Breast epithelium (tissue), 4 donors: ENCODE measurements around the gene ZNF22. TPM values are rescaled to one million over a fixed set of nuclear protein-coding genes. Genes with fewer than 3 reads are reported as not detected.
A peak's percentile ranks its signal among the peaks of the same experiment; 100 is the strongest.

ENCODE experiments used
- DNase-seq, 2 donors: peaks; one replicate each; pipeline ENCODE4 v3.0.0-alpha.2; 2019; ENCODE audit warnings: low spot score in 2 of 2
- H3K27ac ChIP-seq, 2 donors: fragments of 200-600 bp; sonication (generic) in 1 of 2; one replicate each; pipeline ENCODE4 v1.5.1; 2016 to 2019; ENCODE audit warnings: mild to moderate bottlenecking in 1 of 2
- H3K27me3 ChIP-seq, 2 donors: fragments of 200-600 bp; sonication (generic) in 1 of 2; one replicate each; pipeline versions ENCODE4 v1.5.1 to v1.6.0; 2017 to 2019; ENCODE audit warnings: control low read depth in 1 of 2, mild to moderate bottlenecking in 1 of 2
- H3K36me3 ChIP-seq: fragments of 200-600 bp; one replicate; pipeline ENCODE4 v1.5.1; 2019
- H3K4me1 ChIP-seq, 2 donors: fragments of 200-600 bp; sonication (generic); one replicate each; pipeline ENCODE4 v1.5.1; 2016 to 2019; ENCODE audit warnings: control low read depth in 1 of 2
- H3K4me3 ChIP-seq, 3 donors: fragments of 200-600 bp; sonication (generic); 1 replicate in 2 of 3; 2 replicates in 1 of 3; pipeline ENCODE4 v1.5.1; 2016 to 2019; ENCODE audit warnings: mild to moderate bottlenecking in 3 of 3, moderate library complexity in 2 of 3
- H3K9me3 ChIP-seq, 2 donors: fragments of 200-600 bp; sonication (generic) in 1 of 2; one replicate each; pipeline ENCODE4 v1.5.1; 2016 to 2019; ENCODE audit warnings: control low read depth in 1 of 2
- POLR2A ChIP-seq: fragments of 450-650 bp; IDR thresholded peaks from one replicate; pipeline ENCODE4 v1.6.1; 2016; ENCODE audit warnings: antibody characterized with exemption, mild to moderate bottlenecking, moderate library complexity
- POLR2AphosphoS5 ChIP-seq, 3 donors: sonication (generic); formaldehyde crosslinking; IDR thresholded peaks; one replicate each; pipeline ENCODE4 v1.6.1; 2017; ENCODE audit warnings: antibody characterized with exemption in 3 of 3
- intact Hi-C: fragments of 100-400 bp; cut with DNase I; formaldehyde crosslinking; loops from one replicate; pipeline ENCODE4 v1.15.1; 2023; ENCODE audit warnings: low total_unique reads
- total RNA-seq, 3 donors: library from RNA; depleted of rRNA; stranded (reverse); fragments of >200 nt; gene quantifications; one replicate each; pipeline ENCODE4 v1.1.0, GENCODE V29; 2016
- TF ChIP-seq, protein P1 (sequence below), 3 donors: fragments of 450-650 bp; IDR thresholded peaks; one replicate each; pipeline ENCODE4 v1.5.1; 2016 to 2017; ENCODE audit warnings: antibody characterized with exemption in 3 of 3, mild to moderate bottlenecking in 3 of 3, moderate library complexity in 3 of 3

Gene ZNF22
- 10 to 100 TPM; 32.0 to 54.1 (median 34.2) TPM for total RNA-seq

DNA sequence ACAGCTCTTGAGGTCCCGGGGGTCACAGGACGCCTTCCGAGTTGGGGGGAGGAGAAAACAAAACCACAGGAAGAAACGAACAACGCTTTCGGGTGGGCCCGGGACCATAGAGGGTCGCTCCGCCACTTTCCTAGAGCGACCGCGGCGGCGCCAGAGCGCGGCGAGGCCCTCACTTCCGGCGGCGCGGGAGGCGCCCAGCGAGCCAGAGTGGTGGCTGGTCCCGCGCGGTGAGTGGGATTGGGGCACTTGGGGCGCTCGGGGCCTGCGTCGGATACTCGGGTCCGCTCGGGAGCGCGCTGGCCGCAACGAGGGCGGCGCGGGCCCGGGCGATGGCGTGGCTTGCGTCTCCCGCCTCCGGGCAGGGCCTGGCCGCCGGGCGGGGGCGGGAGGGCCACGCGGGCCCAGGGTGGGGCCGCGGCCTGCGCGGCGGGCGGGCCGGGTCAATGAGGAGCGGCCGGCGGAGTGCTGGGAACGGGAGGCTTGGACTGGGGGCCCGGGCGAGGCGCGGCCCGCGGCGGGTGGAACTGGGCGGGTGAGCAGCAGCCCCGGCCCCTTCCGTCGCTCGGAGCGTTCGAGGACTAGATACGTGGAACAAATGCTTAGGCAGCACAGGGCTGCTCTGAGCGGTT, at the start of gene ZNF22:
Gene ZNF22, plus strand, starts transcription at position 172 of the 629 bp plus-strand sequence. CDS start 2,446 bp downstream, outside the sequence.
- no peak for DNase-seq
- Histone ChIP-seq H3K27ac (peak within 1 kb of the TSS; percentile 96 to 99), H3K4me3 (peak within 1 kb of the TSS; percentile 56 to 83 (median 69)), H3K36me3 (no peaks in the 10 kb centered on the region), H3K27me3 (no peaks in the 10 kb centered on the region), H3K4me1 (peaks cover 0 to 4% of the 10 kb centered on the region in 2 donors), H3K9me3 (no peaks in the 10 kb centered on the region)
- TF ChIP-seq POLR2A, result no peak
- peak; percentile 9 to 70 (median 61) for TF ChIP-seq POLR2AphosphoS5 (IDR thresholded peaks at IDR 0.05)
- TF ChIP-seq, protein P1, sequence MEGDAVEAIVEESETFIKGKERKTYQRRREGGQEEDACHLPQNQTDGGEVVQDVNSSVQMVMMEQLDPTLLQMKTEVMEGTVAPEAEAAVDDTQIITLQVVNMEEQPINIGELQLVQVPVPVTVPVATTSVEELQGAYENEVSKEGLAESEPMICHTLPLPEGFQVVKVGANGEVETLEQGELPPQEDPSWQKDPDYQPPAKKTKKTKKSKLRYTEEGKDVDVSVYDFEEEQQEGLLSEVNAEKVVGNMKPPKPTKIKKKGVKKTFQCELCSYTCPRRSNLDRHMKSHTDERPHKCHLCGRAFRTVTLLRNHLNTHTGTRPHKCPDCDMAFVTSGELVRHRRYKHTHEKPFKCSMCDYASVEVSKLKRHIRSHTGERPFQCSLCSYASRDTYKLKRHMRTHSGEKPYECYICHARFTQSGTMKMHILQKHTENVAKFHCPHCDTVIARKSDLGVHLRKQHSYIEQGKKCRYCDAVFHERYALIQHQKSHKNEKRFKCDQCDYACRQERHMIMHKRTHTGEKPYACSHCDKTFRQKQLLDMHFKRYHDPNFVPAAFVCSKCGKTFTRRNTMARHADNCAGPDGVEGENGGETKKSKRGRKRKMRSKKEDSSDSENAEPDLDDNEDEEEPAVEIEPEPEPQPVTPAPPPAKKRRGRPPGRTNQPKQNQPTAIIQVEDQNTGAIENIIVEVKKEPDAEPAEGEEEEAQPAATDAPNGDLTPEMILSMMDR (IDR thresholded peaks at IDR 0.05), result no peak
- intact Hi-C loops, result no loop called here

DNA sequence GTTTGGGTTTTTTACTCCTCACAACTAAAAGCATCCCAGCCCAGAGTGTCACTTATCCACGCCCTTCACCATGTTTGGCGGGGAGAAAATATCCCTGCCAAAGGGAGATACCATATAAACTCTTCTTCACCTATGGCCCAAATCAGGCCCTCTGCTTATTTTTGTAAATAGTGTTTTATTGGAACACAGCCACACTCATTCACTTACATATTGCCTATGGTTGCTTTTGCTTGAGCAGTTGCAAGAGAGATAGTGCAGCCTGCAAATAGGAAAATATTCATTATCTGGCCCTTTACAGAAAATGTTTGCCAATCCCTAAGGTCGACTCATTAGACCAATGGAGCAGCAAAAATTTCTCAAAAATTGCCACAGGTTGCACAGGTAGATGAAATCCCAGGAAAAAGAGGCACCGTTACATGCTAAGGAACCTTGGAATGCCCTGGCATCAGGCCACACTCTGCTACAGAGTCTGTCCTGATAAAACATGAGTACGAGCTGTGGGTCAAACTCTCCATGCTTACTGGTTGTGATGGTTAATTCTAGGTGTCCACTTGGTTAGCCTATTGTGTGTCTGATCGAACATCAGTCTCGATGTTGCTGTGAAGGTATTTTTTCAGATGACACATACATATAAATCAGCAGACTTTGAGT, 49.0 kb upstream of the ZNF22 start:
- Histone ChIP-seq H3K36me3 (no peaks in the 10 kb centered on the region), H3K27ac (no peak overlapping the region), H3K9me3 (no peaks in the 10 kb centered on the region), H3K27me3 (no peaks in the 10 kb centered on the region), H3K4me1 (no peaks in the 10 kb centered on the region), H3K4me3 (no peak overlapping the region)
- TF ChIP-seq POLR2A (no peak), POLR2AphosphoS5 (IDR thresholded peaks at IDR 0.05) (no peak)
- TF ChIP-seq, protein P1 (IDR thresholded peaks at IDR 0.05), result no peak
- intact Hi-C loops, result no loop called here
- no peak for DNase-seq

DNA sequence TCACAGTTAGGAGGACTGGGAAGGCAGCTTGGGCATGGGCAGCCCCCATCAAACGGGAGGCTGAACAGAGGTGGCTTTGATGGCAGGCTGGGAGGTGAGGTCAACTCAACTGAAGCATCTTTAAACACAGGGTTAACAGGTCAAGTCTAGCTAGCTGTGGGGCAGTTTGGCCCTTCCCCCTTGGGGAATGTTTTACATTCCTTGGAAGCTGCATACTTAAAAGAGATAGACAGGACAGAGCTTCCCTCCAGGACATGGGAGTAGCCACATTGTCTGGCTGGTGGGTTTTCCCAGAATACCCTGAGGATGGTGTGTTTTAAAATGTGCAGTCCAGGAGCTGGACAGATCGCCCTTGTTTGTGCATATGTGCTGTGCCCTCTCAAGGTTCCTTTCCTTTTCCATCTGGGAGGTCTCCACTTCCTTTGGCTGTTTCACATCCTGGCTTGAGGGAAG, 47.9 kb upstream of the ZNF22 start:
- H3K9me3 ChIP-seq, result no peaks in the 10 kb centered on the region
- H3K27me3 ChIP-seq, result no peaks in the 10 kb centered on the region
- H3K4me3 ChIP-seq, result no peak overlapping the region
- no peak overlapping the region for H3K27ac ChIP-seq
- H3K4me1 ChIP-seq, result no peaks in the 10 kb centered on the region
- no peak for TF ChIP-seq POLR2AphosphoS5 (IDR thresholded peaks at IDR 0.05)
- TF ChIP-seq, protein P1 (IDR thresholded peaks at IDR 0.05), result no peak
- no peak for TF ChIP-seq POLR2A
- H3K36me3 ChIP-seq, result no peaks in the 10 kb centered on the region
- DNase-seq, result no peak
- intact Hi-C loops, result no loop called here

DNA sequence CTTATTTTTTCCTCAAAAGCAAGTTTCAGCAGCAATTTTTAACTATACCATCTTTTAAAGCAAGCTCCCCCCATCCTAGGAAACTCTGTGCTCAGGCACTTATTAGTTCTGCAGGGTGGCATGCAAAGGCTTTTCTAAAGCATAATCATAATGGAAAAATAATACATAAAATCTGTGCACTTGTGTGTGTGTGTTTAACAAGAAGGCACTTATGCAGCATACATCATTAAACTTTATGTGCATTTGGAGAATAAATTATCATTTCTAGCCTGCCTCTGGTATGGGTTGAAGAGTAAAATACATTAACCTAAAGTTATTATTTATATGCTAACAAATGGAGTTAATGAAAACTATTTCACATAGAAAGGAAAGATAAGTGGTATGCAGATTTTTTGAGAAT, 46.7 kb upstream of the ZNF22 start:
- Histone ChIP-seq H3K4me3 (no peak overlapping the region), H3K9me3 (no peaks in the 10 kb centered on the region), H3K36me3 (no peaks in the 10 kb centered on the region), H3K27me3 (no peaks in the 10 kb centered on the region), H3K27ac (no peak overlapping the region), H3K4me1 (no peaks in the 10 kb centered on the region)
- TF ChIP-seq, protein P1 (IDR thresholded peaks at IDR 0.05), result no peak
- TF ChIP-seq POLR2AphosphoS5 (IDR thresholded peaks at IDR 0.05) (no peak), POLR2A (no peak)
- DNase-seq, result no peak
- intact Hi-C loops, result no loop called here

DNA sequence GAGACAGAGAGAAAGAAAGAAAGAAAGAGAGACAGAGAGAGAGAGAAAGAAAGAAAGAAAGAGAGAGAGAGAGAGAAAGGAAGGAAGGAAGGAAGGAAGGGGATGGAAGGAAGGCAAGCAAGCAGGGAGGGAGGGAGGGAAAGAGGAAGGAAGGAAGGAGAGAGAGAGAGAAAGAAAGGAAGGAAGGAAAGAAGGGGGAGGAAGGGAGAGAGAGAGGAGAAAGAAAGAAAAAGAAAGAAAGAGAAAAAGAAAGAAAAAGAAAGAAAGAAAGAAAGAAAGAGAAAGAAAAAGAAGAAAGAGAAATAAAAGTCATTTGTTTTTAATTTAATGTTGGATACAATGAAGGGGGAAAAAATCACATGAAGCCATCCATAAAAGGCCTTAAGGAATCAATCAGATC, 45.8 kb upstream of the ZNF22 start:
- DNase-seq, result no peak
- no peaks in the 10 kb centered on the region for H3K27me3 ChIP-seq
- H3K4me1 ChIP-seq, result no peaks in the 10 kb centered on the region
- intact Hi-C loops, result no loop called here
- H3K9me3 ChIP-seq, result no peaks in the 10 kb centered on the region
- H3K27ac ChIP-seq, result peak overlapping the region; percentile 45 to 82
- TF ChIP-seq, protein P1 (IDR thresholded peaks at IDR 0.05), result no peak
- TF ChIP-seq POLR2AphosphoS5 (IDR thresholded peaks at IDR 0.05) (no peak), POLR2A (no peak)
- no peak overlapping the region for H3K4me3 ChIP-seq
- no peaks in the 10 kb centered on the region for H3K36me3 ChIP-seq
